Upper lobe of left lung (tissue), 6 donors: ENCODE results near the gene NET1. TPM values are rescaled to one million over a fixed set of nuclear protein-coding genes. Genes with fewer than 3 reads are reported as not detected.
A peak's percentile ranks its signal among the peaks of the same experiment; 100 is the strongest.

ENCODE experiments used
- ATAC-seq, 2 donors: fragments of 200-7000 bp; cut with Tn5 transposase; one replicate each; pipeline ENCODE4 v1.9.1; 2022; ENCODE audit warnings: mild to moderate bottlenecking in 2 of 2, moderate library complexity in 2 of 2; ENCODE audit not compliant: low FRiP score in 2 of 2
- DNase-seq, 2 donors: peaks; one replicate each; pipeline ENCODE4 v3.0.0-alpha.2; 2019 to 2020
- H3K27ac ChIP-seq, 4 donors: fragments of 200-600 bp; sonication (generic); one replicate each; pipeline ENCODE4 v1.5.1; 2016 to 2019
- H3K27me3 ChIP-seq, 4 donors: fragments of 200-600 bp; sonication (generic); one replicate each; pipeline ENCODE4 v1.5.1; 2017 to 2019
- H3K36me3 ChIP-seq, 4 donors: fragments of 200-600 bp; sonication (generic); one replicate each; pipeline ENCODE4 v1.5.1; 2016 to 2019
- H3K4me1 ChIP-seq, 4 donors: fragments of 200-600 bp; sonication (generic); one replicate each; pipeline ENCODE4 v1.5.1; 2018 to 2019
- H3K4me3 ChIP-seq, 4 donors: fragments of 200-600 bp; sonication (generic); one replicate each; pipeline ENCODE4 v1.5.1; 2017 to 2019; ENCODE audit warnings: mild to moderate bottlenecking in 2 of 4, moderate library complexity in 1 of 4
- H3K9me3 ChIP-seq, 4 donors: fragments of 200-600 bp; sonication (generic); one replicate each; pipeline ENCODE4 v1.5.1; 2018 to 2019
- CTCF ChIP-seq, 6 experiments: fragments of 450-650 bp in 4 of 6; fragments of 200-600 bp in 2 of 6; sonication (generic) in 2 of 6; IDR thresholded peaks; one replicate each; pipeline ENCODE4 v1.5.1; 2016 to 2019; ENCODE audit warnings: antibody characterized with exemption in 6 of 6
- EP300 ChIP-seq, 4 donors: sonication (generic); formaldehyde crosslinking; IDR thresholded peaks; one replicate each; pipeline ENCODE4 v1.5.1; 2017; ENCODE audit warnings: antibody characterized with exemption in 4 of 4, control low read depth in 2 of 4
- POLR2A ChIP-seq, 4 donors: fragments of 450-650 bp; IDR thresholded peaks; one replicate each; pipeline ENCODE4 v1.5.1; 2016 to 2017; ENCODE audit warnings: antibody characterized with exemption in 4 of 4, mild to moderate bottlenecking in 2 of 4
- POLR2AphosphoS5 ChIP-seq, 2 donors: sonication (generic); formaldehyde crosslinking; IDR thresholded peaks; one replicate each; pipeline ENCODE4 v1.5.1; 2017; ENCODE audit warnings: antibody characterized with exemption in 2 of 2
- WGBS, 2 donors: methylation state at CpG; one replicate each; pipeline ENCODE4 v1.1.5; 2017 to 2018; 5-methylcytosine and 5-hydroxymethylcytosine counted together
- total RNA-seq, 6 donors: library from RNA; depleted of rRNA in 4 of 6; stranded (reverse); fragments of >200 nt in 4 of 6; gene quantifications; one replicate each; pipeline versions ENCODE4 v1.1.0 to v1.2.1, GENCODE V29; 2016 to 2021
- donor health status: DM: no; HTN: no; CAD: no; lungs with moderate emphysema.
- donor health status: DM: no; HTN: yes; CAD: no; lungs with severe emphysema.

Gene NET1
- total RNA-seq, 6 donors from 2014 or later: 24.1 to 85.0 (median 47.2) TPM

GRCh38 chr10:5369362-5370158, 42.8 kb upstream of the NET1 start:
- no peak overlapping the region for H3K4me3 ChIP-seq
- H3K27ac ChIP-seq: no peak overlapping the region
- DNase-seq (no peak), ATAC-seq (no peak)
- H3K36me3 ChIP-seq: no peaks in the 10 kb centered on the region
- no peaks in the 10 kb centered on the region for H3K4me1 ChIP-seq
- 69 to 71% methylated on average over 10 to 16 of the region's 16 CpGs for WGBS, 2 donors
- no peaks in the 10 kb centered on the region for H3K9me3 ChIP-seq
- H3K27me3 ChIP-seq: no peaks in the 10 kb centered on the region
- TF ChIP-seq CTCF (IDR thresholded peaks at IDR 0.05) (no peak), EP300 (IDR thresholded peaks at IDR 0.05) (no peak), POLR2A (IDR thresholded peaks at IDR 0.05) (no peak), POLR2AphosphoS5 (IDR thresholded peaks at IDR 0.05) (no peak)

GRCh38 chr10:5370493-5371352, 41.6 kb upstream of the NET1 start:
- Histone ChIP-seq H3K4me3 (no peak overlapping the region), H3K9me3 (no peaks in the 10 kb centered on the region), H3K4me1 (no peaks in the 10 kb centered on the region), H3K36me3 (no peaks in the 10 kb centered on the region), H3K27ac (no peak overlapping the region), H3K27me3 (no peaks in the 10 kb centered on the region)
- TF ChIP-seq CTCF (IDR thresholded peaks at IDR 0.05) (no peak), POLR2AphosphoS5 (IDR thresholded peaks at IDR 0.05) (no peak), POLR2A (IDR thresholded peaks at IDR 0.05) (no peak), EP300 (IDR thresholded peaks at IDR 0.05) (no peak)
- DNase-seq (no peak), ATAC-seq (no peak)
- WGBS, 2 donors: 80 to 89% methylated on average over 28 of the region's 28 CpGs

GRCh38 chr10:5373307-5373706, 39.0 kb upstream of the NET1 start:
- TF ChIP-seq POLR2A (IDR thresholded peaks at IDR 0.05) (no peak), EP300 (IDR thresholded peaks at IDR 0.05) (no peak), CTCF (IDR thresholded peaks at IDR 0.05) (no peak), POLR2AphosphoS5 (IDR thresholded peaks at IDR 0.05) (no peak)
- no peaks in the 10 kb centered on the region for H3K9me3 ChIP-seq
- DNase-seq (no peak), ATAC-seq (no peak)
- H3K4me3 ChIP-seq: no peak overlapping the region
- no peaks in the 10 kb centered on the region for H3K36me3 ChIP-seq
- 78 to 79% methylated on average over 4 of the region's 4 CpGs for WGBS, 2 donors
- H3K4me1 ChIP-seq: no peaks in the 10 kb centered on the region
- H3K27ac ChIP-seq: no peak overlapping the region
- no peaks in the 10 kb centered on the region for H3K27me3 ChIP-seq

- 88 to 90% methylated on average over 22 of the region's 22 CpGs for WGBS, 2 donors
- TF ChIP-seq CTCF (IDR thresholded peaks at IDR 0.05) (no peak), EP300 (IDR thresholded peaks at IDR 0.05) (no peak)
- H3K9me3 ChIP-seq: no peaks in the 10 kb centered on the region
- H3K4me1 ChIP-seq: no peaks in the 10 kb centered on the region
- H3K36me3 ChIP-seq: no peaks in the 10 kb centered on the region
- ATAC-seq: no peak
- H3K4me3 ChIP-seq: no peak overlapping the region
- DNase-seq: peak in 1 of 2 donors; percentile 57
- no peak overlapping the region for H3K27ac ChIP-seq
- H3K27me3 ChIP-seq: no peaks in the 10 kb centered on the region
Measured at GRCh38 chr10:5373891-5374611, 38.3 kb upstream of the NET1 start.
